Body of pancreas (tissue), 4 donors: ENCODE data around the gene TRPM3.

ENCODE experiments used
- CTCF ChIP-seq, 7 experiments: fragments of 450-650 bp in 4 of 7; fragments of 200-600 bp in 3 of 7; sonication (generic) in 3 of 7; IDR thresholded peaks; one replicate each; pipeline ENCODE4 v1.5.1; 2016 to 2019; ENCODE audit warnings: antibody characterized with exemption in 7 of 7
- POLR2A ChIP-seq, 3 donors: fragments of 450-650 bp; IDR thresholded peaks; one replicate each; pipeline ENCODE4 v1.6.1; 2016; ENCODE audit warnings: antibody characterized with exemption in 3 of 3, mild to moderate bottlenecking in 2 of 3

DNA sequence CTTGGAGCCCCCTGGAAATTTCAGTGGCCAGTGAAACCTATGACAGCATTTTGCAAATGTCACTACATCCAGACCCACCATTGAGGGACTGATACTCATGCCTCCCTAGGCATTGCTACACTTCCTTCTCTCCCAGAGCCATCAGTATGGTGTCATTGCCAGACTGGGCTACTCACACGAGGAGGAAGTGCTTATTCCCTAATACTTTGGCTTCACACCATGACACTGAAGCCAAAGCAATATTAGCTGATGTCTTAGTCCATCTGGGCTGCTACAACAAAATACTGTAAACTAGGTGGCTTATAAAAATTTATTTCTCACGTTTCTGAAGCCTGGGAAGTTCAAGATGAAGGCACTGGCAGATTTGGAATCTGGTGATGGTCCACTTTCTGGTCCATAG is 22.6 kb downstream of the TRPM3 start:
- no peak for TF ChIP-seq POLR2A (IDR thresholded peaks at IDR 0.05)
- TF ChIP-seq CTCF (IDR thresholded peaks at IDR 0.05) = no peak
